ENCODE measurements around the gene LRRC32.

Gene LRRC32

DNA sequence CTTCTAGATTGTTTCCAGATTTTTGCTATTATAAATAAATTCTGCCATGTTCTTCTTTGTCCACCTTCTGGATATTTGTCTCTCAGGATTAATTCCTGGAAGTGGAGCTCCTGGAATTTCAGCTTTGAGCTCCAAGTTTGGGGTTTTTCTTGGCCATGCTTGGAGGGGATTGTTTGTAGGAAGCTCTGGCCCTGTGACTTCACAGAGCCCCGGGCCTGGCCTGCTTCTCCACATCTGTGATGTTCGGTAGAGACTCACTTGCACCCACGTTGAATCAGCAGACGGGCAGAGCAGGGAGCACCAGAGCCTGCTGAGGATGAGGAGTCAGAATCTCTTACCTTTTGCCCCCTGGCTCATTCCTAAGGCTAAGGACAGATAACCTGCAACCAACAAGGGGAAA, 35.7 kb downstream of the LRRC32 start:
- intact Hi-C loops (cut with DNase I) = no loop called here
- DNase-seq = peak in 1 of 10 donors; percentile 56

DNA sequence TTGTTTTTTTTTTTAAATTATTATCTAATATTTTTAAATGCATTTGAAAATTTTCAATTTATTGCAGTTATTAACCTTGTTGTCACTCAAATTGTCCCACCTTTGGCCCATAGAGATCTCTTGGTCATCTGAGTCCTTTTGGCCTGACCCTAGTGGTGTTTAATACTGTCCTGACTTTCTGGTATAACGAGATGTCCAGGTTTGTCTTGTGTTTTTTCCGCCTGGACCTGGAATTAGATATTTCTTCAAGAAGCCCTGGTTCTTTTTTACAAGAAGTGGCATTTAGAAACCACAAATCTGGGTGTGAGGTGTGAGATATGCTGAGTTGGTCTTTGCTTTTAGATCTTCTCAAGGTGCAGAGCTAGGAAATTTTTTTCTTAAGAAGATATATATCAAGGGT, 38.1 kb downstream of the LRRC32 start:
- intact Hi-C loops (cut with DNase I) = no loop called here
- no peak for DNase-seq

DNA sequence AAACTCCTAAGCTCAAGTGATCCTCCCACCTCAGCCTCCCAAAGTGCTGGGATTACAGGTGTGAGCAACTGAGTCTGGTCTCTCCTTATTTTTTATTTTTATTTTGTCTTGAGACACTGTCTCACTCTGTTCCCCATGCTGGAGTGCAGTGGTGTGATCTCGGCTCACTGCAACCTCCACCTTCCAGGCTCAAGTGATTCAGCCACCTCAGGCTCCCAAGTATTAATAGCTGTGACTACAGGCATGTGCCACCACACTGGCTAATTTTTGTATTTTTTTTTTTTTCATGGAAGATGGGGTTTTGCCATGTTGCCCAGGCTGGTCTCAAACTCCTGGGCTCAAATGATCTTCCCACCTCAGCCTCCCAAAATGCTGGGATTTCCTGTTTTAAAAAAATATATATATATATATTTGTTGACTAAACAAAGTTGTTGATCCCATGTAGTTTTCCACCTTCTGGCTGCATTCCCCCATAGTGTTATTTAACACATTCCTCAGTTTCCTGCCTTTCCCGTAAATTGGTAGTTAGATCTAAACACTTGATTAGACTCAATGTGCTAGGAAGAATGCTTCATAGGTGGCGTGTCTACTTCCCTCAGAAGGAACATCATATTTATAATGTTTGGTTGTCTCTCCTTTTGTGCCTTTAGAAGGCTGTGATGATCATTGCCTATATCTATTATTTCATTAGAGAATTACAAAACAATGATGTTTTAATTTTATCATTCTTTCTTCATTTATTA, 38.8 kb downstream of the LRRC32 start:
- DNase-seq = no peak
- intact Hi-C loops (cut with DNase I) = no loop called here

DNA sequence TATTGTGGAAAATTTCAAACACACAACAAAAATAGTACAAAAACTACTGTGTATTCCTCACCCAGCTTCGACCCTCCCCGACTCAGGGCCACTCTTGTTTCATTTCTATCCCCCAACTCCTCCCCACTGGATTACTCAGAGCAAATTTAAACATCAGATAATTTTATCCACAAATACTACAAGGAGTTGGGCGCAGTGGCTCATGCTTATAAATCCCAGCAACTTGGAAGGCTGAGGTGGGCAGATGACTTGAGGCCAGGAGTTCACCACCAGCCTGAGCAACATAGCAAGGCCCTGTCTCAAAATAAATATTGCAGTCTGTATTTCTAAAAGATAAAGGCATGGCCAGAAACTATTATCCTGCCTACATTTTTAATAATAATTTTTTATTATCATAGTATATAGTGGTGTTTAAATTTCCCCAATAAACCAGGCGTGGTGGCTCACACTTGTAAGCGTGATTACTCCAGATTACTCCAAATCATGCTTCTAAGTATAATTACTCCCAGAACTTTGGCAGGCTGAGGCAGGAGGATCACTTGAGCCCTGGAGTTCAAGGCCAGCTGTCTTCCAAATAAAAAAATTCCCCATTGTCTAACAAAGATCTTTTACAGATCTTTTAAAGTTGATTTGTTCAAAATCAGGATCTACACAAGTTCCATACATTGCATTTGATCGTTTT, 39.8 kb downstream of the LRRC32 start:
- no peak for DNase-seq
- intact Hi-C loops (cut with DNase I) = no loop called here

DNA sequence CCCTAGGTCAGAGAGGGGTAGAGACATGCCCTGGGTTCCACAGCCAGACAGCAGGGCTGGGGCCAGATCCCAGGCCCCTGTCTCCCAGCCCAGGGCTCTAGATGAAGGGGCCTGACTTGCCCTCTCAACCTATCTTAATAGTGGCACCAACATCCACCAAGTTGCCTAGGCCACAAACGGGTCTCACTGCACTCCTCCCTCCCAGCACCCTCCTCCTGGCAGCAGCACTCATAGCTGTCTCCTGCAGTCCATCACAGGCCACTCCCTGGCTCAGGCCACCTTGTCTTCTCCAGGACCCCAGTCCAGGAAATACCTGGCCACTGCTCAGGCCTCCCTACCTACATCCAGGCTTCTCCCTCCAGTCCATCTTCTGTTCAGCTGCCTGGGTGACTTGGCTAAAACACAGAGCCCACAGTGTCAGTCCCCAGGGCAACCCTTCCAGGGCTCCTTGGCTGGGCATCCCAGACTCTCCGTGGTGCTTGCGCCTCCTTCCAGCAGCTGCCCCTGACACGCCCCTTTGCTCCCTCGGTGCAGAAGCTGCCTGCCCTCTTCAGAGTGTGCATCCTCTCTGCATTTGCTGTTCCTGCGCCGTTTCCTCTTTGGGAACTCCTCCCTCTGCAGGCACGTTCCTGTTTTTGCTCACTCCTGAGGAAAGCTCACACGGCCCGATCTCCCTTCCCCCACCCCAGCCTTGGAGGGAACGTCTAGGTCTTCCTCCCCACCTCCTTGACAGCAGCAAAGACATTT, 40.5 kb downstream of the LRRC32 start:
- DNase-seq = peak in 1 of 10 donors; percentile 69
- intact Hi-C loops (cut with DNase I) = no loop called here

DNA sequence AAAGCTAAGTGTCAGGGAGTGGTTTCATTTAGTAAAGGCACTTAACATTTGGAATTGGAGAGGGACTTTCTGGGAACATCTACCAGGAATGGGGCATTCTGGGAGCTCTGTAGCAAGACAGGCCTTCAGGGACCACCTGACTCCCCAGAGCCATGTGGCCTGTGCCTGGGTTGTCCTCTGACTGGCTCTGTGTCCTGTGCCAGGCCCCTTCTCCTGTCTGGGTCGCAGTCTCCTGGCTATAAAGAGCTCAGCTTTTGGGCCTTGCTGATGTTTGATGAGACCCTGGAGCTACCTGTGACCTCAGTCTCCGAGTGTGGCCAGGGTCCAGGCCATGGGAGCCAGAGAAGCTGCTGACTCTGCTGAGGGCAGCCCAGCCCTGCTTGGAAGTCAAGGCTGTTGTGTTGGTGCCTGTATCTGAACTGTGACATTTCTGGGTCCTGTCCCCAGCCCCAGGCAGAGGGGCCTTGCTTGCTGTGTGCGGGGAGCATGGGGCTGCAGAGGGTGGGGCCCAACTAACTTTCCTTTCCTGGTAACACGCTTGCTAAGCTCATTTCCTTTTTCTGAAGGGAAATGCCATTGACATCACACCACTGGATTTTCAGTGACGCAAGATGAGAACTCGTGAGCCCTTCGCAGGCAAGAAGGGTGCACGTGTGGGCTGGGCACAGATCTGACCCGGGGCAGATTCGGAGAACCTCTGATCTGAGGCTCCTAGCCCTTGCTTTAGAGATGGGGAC, 41.3 kb downstream of the LRRC32 start:
- intact Hi-C loops (cut with DNase I) = no loop called here
- peak in 1 of 10 donors; percentile 79 for DNase-seq

DNA sequence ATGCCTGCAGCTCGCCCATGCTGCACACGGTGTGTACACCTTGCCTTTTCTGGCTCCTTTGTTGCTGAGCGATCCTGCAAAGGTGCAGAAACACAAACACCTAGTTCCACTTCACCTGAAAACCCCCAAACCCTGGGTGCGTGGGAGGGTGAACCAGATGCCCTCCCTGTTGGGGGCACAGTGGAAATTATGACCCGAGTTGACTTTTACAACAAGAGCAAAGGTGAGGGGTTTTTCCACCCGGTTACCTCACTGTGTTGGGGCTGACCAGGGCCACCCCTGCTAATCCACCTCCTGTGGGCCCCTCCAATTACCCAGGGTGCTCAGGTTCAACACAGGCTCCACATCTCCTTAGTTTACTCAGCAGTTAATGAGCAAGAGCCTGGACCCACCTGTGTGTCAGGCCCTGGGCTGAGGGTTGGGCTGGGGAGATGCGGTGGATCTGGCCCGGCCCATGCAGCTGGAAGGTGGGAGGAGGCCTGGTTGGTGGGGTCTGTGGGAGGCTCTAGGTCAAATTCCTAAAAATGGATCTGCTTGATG, 42.1 kb downstream of the LRRC32 start:
- intact Hi-C loops (cut with DNase I) = no loop called here
- peak in 1 of 10 donors; percentile 74 for DNase-seq

DNA sequence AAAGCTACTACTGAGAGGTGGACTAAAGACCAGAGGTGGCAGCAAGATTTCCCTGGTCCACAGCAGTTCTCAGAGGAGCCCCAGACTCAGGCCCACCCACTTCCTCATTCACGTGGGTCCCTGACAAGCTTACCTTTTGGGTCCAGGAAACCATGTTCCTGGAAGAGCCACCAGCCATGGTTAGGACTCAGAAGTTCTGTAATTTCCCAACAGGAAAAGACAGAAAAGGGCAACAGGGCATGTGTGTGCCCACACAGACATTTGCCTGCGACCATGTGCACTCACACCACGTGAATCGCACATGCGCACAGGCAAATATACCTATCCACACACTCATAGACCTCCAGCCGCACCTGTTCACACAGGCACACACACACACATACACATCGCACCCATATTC, 42.9 kb downstream of the LRRC32 start:
- peak in 1 of 10 donors; percentile 32 for DNase-seq
- intact Hi-C loops (cut with DNase I) = no loop called here

DNA sequence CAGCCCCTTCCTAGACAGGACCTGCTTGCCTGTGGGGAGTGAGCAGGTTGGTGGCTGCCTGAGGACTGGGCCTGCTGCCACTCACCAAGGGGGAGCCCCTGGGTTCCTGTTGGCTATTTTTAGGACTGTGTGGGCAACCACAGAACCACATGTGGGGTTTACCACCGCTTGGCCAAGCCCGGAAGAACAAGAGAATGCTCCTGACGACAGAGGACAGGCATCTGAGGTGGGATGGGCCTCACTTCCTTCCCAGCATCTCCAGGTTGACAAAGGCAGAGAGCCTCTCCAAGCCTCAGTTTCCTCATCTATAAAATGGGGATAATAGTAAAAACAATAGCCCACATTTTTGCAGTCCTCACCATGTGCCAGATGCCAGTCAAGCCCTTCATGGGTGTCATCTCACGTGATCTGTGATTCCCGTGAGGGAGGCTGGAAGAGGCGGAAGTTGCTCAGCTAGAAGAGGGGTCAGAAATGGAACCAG, 43.6 kb downstream of the LRRC32 start:
- DNase-seq = peak in 1 of 10 donors; percentile 63

DNA sequence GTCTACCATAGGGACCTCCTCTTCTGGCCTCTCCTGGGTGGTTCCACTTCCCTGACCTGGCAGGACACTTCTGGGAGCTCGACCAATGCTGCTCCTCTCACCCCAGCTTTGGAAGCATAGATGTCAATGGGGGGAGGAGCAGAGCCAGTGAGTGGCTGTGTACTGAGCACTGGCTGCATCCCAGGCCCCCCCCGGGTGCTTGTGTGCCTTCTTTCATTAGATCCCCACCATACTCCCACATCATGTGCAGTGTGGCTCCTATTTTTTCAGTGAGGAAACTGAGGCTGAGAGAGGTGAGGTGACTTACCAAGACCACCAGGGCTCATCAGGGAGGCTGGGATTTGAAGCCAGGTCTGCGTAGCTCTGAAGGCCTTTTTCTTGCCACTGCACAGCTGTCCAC, 44.3 kb downstream of the LRRC32 start:
- intact Hi-C loops (cut with DNase I) = no loop called here
- DNase-seq = peak in 1 of 10 donors; percentile 24

More for the DNA sequence above, 43.6 kb downstream of the LRRC32 start:
- intact Hi-C loops (cut with DNase I) = no loop called here

DNA sequence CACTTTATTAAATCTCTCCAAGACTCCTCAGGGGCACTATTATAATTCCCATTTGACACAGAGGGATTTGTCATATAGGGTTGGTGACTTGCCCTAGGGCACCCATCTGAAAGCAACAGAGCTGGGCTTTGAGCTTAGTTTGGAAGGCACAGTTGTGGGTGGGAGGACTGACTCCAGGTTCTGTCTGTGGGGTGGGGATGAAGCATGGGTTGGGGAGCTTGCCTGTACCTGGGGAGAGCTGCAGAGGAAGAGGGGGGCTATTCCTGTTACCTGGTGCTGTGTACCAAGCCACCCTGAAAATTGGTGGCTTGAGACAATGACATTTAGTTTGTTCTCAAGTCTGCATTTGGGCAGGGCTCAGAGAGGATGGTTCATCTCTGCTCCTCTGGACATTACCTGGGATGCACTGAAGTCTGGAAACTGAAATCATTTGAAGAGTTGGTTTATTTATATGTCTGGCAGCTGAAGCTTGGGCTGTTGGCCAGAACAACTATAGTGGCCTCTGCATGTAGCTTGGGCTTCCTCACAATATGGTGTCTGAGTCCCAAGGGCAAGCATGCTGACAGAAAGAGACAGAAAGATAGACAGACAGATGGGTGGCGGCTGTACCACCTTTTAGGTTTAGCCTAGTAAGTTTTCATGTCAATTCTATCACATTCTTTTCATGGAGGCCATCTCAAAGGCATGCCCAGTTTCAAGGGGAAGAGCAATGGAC, 44.9 kb downstream of the LRRC32 start:
- DNase-seq = no peak

DNA sequence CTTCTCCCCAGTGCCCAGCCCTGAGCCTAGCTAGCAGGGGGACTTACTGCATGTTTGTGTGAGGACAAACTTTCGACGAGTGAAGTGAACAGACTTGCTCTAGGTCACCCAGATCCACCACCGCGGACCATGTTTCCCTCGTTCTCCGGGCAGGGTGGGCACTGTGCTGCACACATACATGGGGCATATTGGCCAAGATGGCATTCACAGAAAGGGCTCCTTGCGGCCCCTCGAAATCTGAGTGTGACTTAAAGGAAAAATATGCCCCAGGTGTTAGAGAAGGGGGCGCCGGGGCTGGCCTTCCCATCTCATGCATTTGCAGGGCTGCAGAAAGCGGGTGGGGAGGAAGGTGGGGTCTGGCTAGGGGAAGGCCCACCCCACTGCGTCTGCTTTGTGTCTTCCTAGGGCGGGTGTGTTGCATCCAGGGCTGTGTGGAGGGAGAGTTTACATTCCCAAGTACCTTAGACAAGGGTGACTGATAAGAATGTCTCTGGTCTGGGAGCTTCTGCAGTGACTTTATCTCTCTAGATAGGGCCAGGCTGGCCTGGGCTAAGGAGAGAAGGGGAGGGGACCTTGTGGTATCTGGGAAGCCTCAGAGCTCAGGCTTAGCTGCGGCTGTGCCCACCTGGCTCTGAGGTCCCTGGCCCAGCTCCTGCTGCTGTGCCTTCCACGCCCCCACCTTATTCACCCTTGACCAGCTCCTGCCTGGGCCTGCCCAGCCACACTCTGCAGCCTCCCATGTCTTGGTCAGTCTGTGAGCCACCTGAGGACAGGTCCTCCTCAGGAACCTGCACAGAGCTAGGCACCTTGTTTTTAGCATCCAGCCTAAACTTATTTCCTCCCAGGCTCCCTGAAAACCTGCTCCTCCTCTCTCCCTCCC, 45.8 kb downstream of the LRRC32 start:
- peak in 1 of 10 donors; percentile 61 for DNase-seq
- intact Hi-C loops (cut with DNase I) = no loop called here

More for the DNA sequence above, 44.9 kb downstream of the LRRC32 start:
- intact Hi-C loops (cut with DNase I) = no loop called here

DNA sequence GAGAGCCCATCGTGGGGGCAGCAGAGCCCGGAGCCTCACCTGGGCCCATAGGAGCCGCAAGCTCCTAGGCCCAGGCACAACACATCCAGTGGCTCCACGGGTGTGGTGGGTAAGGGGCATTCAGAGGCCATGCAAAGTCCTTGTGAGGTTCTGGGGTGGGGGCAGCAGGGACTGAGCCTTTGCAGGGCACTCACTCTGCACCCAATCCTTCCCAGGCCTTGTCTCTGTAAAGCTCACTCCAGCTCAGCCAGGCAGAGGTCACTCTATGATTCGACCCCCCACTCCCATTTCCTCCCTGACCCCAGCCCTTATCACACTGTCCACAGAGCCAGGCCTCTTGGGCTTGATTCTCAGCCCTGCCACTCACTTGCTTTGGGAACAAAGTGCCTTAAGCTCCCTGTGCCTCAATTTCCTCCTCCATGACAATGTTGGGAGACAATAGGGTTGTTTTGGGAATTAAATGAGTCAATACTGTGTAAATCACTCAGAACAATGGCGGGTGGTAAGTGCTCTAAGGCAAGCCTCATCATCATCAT, 46.6 kb downstream of the LRRC32 start:
- intact Hi-C loops (cut with DNase I) = no loop called here

DNA sequence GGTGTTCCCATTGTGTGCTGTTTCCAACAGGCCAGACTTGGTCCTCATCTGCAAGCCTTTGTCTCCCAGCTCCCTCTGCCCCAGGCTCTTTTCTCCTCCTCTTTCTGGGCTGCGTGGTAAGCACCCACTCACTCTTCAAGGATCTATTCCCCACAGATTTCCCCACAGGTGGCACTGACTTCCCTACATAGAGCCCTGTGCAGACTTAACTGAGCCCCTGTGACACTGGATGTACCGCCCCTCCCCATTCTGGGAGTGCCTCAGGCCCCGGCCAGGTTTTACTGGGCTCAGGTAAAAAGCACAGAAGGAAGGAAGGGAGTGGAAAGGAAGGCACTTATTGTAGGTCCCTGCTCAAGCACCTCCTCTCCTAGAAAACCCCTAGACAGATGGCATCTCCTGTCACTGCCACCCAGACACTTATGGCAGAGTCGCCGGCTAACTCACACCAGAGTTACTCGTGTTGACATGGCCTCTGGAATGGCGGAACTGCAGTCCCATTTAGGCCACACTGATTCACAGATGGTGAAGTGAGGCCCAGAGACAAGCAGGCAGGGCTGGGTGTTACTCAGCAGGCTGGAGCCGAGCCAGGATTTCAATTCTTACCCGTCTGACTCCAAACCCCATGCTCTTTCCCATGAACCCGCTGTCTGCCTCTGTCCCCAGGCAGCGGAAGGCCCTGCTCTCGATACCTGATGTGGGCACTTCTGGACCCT, 47.2 kb downstream of the LRRC32 start:
- peak in 1 of 10 donors; percentile 71 for DNase-seq
- intact Hi-C loops (cut with DNase I) = no loop called here

More for the DNA sequence above, 46.6 kb downstream of the LRRC32 start:
- peak in 1 of 10 donors; percentile 63 for DNase-seq

DNA sequence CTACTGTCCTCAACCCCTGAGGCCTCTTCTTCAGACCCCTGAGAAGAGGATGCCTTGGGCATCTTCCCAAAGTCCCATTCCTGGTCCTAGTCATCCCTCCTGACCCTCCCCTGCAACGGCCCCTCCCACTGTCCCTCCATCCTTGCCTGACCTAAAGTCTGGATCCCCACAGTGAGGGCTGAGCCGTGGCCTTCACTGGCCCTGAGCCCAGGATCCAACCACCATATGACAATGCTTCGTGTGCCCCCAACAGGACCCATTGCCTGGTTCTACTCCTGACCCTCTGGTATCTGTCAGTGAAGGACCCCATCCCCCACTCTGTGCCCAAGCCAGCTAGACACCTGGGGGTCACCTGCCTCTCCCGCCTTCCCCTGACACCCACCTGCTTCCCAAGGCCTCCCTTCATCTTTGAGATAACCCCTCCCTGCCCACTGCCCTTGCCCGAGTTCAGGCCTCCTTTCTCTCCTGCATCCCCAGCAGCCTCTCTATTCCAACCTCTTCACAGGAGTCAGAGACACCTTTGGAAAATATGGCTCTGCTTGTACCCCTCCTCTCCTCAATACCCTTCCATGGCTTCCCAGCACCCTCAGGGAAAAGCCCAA, 48.0 kb downstream of the LRRC32 start:
- intact Hi-C loops (cut with DNase I) = no loop called here
- peak in 1 of 10 donors; percentile 30 for DNase-seq

DNA sequence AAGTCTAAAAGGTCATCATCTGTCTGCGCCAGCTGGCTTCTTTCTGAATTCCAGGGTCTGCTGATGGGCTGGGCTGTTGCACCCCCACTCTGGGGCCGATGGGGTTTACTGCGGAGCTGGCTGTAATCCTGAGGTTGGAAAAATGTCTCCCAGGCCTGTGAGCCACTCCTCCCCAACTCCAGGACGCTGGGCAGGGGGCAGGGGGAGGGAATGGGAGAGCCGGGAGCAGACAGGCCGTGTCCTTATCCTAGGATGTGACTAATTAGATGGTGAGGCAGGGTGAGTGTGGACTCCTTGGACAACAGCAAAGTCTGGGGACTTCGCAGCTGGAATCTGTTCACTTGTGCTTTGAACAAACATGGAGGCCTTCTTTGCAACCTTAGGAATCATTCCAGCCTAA, 48.7 kb downstream of the LRRC32 start:
- intact Hi-C loops (cut with DNase I) = no loop called here
- DNase-seq = peak in 2 of 10 donors; percentile 8 to 49

DNA sequence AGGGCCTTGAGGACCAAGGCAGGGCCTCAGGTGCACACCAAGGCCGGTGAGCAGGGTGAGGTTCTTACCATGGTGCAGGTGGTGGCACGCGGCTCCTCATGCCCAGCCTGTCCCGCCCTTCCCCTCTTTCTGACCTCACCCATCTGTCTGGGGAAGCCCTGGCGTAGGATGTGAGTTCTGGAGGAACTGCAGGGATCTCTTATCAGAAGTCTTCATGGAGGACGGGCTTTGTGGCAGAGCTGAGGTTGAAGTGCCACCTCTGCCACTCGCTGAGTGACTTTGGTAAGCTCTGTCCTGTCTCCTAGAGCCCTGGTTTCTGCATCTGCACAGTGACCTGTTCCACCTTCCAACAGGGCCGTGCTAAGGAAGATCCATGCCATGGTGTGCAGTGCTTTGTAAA, 49.1 kb downstream of the LRRC32 start:
- intact Hi-C loops (cut with DNase I) = no loop called here
- DNase-seq = peak in 2 of 10 donors; percentile 10 to 19
